Measurements from ENCODE around the gene RBFOX1.

The RBFOX1 gene

DNA sequence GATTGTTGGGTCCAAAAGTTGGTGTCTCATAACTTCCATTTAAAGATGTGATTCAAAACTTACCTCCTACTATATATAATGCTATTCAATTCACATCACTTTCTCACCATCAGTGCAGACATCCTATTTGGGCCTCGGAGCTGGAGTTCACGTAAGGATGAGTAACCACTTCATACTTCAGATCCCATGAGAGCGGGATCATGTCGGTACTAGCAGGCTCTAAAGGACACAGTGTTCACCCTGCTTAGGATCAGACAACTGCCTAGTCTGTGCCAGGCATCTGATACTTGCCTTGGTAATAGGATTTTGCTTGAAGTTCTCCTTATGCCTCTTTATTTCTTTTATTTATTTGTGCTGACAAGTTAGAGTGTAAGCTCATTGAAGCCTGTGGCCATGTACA is 39.5 kb downstream of the RBFOX1 start:
- no peak for DNase-seq (ENCODE audit: low read depth in 2 of 2)

DNA sequence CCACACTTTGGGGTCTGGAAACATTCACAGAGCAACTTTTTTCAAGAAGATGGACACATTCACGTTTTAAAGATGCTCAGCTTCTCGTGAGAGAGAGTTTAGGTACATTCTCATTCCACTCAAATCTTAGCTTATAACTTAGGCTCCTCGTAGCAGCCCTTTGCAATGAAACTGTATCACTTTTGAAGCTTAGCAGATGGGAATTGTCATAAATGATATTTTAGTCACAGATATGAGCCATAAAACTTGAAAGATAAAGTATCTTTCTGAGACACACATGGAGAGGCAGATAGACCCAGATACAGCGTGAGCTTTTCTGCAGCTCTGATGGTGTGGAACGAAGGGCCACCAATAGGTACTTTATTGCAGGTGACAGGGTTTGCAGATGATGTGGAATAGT is 41.1 kb downstream of the RBFOX1 start:
- no peak for DNase-seq (ENCODE audit: low read depth in 2 of 2)

DNA sequence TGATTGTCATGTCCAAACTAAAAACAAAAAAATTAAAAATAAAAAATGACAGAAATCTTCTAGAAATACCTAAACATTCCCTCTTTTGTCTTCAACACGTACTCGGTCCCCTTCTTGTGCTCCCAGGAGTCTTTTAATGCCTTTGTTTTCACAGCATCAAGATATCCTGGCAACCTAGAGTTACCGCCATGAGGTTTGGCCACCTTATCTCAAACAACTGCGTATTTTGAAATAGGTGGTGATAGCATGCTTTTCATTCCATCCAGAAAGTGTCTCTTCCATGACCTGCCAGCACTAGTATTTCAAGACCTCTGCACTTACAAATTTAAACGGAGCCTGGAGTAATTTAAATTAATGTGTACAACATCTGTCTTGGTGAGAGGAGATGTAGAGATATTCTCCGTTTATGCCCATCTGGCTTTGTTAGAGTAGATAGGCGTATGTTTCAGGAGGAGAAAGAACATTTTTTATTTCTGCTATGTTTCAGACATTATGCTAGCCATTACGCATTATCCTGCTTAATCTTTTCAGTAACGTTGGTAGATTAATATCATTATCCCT is 42.0 kb downstream of the RBFOX1 start:
- no peak for DNase-seq (ENCODE audit: low read depth in 2 of 2)

DNA sequence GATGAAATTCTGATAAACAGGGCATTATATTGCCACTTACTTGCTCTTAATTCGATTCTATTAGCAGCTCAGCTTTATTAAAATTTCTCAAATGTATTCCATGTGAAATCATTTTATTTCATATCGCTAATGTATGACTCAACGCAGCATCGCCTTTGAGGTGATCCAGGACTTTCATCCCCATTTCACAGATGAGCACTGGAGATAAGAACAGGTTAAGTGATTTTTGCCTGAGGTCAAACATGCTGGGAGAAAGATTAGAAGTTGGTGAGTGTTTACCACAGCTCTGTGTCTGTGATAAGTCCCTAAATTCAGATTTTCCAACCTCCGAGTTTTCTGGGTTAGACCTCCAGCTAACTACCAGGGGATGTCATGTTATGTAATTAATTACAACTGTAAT is 43.6 kb downstream of the RBFOX1 start:
- no peak for DNase-seq (ENCODE audit: low read depth in 2 of 2)

DNA sequence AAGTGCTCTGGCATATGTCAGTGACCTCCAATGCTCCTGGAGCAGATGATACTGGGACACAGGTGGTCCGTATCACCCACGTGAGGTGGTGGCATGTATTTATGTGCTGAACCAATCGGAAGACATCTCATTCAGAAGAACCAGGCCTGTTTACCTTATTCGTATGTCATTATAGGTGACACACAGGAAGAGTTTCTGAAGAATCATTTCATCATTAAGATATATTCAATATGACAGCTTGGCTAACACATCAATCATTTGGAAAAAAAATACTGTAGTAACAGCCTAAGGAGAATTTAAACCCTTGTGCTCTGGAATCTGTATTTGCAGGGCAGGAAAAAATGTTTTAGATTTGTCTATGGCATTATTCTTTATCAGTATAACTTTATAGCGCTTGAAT is 44.6 kb downstream of the RBFOX1 start:
- no peak for DNase-seq (ENCODE audit: low read depth in 2 of 2)

DNA sequence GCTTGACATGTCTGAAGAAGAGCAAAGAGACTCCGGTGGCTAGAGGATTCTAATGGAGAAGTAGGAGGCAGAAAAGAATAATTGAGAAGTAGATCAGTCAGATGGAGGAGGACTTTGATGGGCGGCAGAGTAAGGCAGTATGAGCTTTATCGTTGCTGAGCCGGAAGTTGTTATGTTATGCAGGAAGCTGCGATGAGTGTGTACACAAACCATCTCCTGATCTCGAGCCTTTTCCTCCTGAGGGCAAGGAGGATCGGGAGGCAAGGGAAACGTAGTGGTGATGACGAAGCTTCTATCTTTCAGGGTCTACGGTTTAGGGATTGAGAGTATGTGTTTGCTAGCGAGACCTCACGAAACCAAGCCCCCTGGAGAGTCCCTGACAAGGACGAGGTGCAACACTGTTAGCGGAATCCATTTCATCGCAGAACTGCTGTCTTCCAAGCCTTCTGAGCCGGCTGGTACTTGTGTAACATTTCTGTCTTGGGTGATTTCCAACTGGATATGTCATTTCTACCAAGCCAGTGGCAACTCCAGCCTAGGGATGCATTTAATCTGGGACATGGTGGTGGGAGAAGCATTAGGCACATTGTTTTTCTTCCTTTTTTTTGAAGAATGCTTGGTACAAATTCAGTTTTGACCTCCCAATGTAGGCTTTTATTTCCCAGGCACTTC is 45.5 kb downstream of the RBFOX1 start:
- DNase-seq (ENCODE audit: low read depth in 2 of 2), result no peak

DNA sequence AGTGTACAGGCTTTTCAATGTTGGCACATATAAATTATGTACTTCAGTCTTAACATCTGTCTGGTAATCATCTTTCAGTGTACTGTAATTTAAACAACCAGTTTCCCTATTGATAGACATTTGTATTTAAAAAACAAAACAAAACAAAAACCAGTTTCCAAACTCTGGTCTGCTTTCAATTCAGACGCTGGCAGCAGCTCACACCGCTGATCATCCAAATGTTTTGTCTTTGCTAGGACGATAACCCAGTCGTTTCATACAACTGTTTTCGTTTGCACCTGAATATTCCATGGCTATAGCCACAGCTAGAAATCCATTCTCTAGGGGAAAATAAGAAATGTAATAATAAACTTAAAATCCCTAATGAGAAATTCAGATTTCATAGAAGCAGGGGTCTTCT is 47.8 kb downstream of the RBFOX1 start:
- no peak for DNase-seq (ENCODE audit: low read depth in 2 of 2)

DNA sequence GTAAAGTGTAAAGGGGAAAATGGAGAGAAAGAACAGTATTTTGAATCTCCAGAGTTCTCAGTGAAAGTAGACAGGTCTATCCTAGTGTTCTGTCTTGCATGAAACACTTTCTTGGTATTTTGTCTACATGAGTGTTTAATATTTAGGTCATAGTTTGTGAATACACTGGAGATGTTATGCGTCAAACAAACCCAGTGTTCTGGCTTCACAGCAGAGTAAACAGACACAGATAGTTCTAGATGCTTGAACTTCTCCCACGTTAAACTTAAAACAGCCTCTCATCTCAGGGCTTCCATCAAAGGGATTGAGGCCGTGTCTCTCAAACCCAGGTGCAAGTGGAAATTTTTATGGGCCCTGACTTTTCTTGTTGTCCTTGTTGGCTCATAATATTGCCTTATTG is 48.3 kb downstream of the RBFOX1 start:
- DNase-seq (ENCODE audit: low read depth in 2 of 2), result no peak

DNA sequence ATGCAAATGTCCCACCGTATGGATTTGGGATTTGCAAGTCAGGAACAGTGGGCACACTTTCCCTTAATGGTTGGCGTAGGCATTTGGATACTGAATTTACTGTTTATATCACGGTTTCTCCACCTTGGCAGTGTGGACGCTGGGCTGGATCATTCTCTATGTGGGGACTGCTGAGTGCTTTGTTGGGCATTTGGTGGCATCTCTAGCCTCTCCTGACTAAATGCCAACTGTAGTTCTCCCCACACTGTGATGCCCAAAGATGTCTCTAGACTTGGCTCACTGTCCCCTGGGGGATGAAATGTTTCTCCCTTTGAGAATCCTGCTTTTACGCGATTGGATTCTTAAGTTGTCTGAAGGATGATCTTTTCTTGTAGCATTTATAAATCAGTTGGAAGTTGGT is 49.0 kb downstream of the RBFOX1 start:
- DNase-seq (ENCODE audit: low read depth in 2 of 2), result no peak

DNA sequence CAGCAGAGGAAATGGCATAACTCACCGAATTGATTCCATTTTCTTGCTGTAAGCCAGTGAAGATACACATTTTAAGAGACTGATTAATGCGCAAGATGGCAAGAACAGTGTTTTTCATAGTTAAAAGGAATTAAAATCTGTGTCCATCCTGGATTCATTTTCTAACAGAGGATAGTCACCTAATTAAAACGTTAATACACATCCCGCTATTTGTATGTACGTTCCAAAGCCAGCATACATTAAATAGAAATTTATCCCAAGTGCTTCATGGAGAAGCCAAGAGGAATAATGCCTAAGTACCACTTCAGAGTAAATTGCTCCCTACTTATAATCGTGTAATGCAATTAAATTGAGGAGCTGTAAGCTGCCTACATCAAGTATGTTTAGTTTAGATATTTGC is 49.9 kb downstream of the RBFOX1 start:
- no peak for DNase-seq (ENCODE audit: low read depth in 2 of 2)

DNA sequence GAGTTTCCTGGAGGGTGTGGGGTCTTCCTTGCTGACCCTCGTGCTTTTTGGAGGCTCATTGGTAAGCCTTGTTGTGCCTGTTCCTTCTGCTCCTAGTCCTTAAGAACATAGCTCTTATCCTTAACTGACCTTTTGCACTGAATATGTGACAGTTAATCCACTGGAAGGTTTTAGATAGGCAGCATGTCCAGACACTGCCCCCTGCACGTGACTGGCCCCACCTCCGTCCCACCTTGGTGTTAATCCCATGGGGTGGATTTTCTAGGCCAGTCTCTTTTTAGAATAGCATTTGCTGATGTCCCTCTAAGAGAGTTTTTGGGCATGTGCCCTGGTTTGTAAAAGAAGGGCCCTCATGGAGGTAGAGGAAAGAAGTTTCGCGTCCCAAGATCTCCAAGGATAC is 58.3 kb downstream of the RBFOX1 start:
- DNase-seq (ENCODE audit: low read depth in 2 of 2), result no peak

DNA sequence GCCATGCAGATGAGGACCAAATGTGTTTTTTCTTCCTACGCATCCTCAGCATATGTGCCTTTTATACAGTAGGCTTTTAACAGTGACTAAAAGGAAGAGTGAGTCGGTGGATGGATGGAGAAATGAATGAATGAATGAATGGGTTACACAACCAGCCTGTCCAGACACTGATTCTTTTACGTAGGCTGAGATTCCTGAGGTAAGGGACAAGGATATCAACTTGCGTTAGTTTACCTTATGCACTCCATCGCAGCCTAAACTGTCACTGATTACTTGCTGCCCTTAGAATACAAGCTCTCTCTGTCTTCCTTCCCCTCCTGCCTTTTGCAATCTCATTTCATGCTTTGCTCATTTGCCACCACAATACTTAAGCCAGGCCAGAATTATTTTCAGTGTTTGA is 59.0 kb downstream of the RBFOX1 start:
- no peak for DNase-seq (ENCODE audit: low read depth in 2 of 2)

DNA sequence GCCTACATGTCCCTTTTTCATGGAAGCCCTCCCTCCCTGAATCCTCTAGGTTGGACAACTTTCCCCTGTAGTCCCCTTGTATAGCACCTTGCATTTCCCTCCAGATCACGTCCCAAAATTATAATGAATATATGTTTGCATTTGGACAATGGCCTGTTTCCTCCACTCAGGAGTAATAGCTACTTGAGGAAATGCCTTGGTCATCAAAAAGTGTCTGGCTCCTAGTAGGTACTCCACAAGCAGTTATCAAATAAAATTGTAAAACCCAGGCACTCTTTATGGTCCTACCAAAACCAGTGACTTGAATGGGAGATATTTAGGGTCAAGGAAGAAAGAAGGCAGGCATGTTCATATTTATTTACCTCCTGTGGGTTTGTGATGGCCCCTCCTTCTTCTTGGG is 59.6 kb downstream of the RBFOX1 start:
- no peak for DNase-seq (ENCODE audit: low read depth in 2 of 2)

DNA sequence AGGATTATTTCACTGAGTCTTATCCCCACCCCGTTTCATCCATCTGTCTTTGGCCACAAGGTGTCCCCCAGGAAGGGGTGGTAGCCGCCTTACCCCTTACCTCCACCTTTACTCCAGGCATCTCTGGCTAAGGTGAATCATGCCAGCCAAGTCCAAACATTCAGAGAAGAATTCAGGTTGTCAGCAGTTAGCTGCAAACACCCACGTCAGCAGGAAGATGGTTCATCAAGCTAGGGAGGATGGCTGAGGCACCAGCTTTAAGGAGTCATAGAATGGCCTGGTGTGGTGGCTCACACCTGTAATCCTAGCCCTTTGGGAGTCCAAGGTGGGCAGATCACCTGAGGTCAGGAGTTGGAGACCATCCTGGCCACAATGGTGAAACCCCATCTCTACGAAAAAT is 61.0 kb downstream of the RBFOX1 start:
- no peak for DNase-seq (ENCODE audit: low read depth in 2 of 2)

DNA sequence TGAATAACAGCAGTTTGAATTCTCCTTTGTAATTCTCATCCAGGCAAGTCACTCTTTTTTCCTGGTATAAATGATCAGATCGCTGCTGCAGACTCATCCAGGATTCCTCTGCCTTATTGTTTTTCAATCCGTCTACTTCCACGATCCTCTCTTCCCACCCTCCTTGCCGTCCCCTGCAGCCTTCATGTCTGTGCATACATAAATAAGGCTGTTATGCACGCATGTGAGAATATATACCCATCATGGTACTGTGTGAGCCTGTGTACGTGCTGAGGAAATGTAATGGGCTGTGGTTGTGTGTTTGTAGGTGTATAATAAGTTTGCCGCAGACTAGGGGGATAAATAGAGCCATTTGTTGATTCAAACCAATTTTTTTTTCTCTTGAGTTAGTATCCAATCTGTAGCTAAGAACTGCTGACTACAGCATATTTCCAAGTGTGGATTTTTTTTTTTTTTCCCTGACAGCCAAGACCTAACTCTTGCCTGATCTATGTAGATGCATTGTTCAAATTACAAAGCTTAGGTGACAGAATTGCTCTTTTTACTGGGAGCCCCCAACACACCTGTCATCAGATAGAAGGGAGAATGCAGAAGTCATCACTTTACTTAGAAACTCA is 62.2 kb downstream of the RBFOX1 start:
- DNase-seq (ENCODE audit: low read depth in 2 of 2), result no peak

DNA sequence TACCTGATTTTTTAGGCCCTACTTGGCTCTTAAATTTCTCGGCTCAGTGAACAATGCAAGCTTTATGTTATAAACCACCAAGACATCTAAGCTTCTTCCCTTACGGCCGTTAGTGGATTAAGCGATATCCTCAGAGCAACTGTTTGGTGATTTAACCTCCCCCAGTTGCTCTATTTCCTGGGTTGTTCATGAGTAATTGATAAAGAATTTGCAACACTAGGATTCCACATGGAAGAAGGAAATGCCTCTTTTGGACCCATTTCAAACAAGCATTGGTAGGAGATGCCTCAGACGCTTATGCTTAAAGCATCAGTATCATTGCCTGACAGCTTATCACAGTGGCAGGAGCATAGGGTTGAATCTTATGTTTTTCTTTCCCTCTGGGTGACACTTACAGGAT is 65.3 kb downstream of the RBFOX1 start:
- DNase-seq (ENCODE audit: low read depth in 2 of 2), result no peak

DNA sequence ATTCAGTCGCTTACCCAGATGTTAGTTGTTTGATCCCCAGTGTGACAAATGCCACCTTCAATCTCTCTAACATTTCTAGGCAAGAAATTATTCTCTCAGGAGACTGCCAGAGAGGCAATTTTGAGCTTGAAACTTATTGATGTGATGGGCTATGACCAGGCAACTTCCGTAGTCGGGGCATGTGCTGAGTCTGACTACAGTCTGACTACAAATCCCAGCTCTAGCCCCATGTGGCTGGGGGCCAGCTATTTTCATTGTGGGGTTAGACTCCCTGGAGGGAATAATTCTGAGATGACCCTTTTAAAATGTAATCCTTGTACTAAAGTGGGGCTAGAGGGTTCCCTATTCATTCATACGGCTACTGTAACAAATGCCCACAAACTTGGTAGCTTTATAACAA is 65.9 kb downstream of the RBFOX1 start:
- DNase-seq (ENCODE audit: low read depth in 2 of 2), result no peak

DNA sequence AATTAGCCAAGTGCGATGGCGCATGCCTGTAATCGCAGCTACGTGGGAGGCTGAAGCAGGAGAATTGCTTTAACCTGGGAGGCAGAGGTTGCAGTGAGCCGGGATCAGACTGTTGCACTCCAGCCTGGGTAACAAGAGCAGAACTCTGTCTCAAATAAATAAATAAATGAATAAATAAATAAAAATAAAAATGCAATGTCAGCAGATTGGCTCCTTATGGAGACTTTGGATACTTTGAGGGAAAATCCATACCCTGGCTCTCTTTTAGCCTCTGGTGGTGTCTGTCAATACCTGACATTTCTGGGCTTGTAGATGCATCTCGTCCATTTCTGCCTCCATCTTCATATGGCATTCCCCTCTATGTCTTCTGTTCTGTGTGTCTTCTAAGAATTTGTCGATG is 66.7 kb downstream of the RBFOX1 start:
- DNase-seq (ENCODE audit: low read depth in 2 of 2), result no peak

DNA sequence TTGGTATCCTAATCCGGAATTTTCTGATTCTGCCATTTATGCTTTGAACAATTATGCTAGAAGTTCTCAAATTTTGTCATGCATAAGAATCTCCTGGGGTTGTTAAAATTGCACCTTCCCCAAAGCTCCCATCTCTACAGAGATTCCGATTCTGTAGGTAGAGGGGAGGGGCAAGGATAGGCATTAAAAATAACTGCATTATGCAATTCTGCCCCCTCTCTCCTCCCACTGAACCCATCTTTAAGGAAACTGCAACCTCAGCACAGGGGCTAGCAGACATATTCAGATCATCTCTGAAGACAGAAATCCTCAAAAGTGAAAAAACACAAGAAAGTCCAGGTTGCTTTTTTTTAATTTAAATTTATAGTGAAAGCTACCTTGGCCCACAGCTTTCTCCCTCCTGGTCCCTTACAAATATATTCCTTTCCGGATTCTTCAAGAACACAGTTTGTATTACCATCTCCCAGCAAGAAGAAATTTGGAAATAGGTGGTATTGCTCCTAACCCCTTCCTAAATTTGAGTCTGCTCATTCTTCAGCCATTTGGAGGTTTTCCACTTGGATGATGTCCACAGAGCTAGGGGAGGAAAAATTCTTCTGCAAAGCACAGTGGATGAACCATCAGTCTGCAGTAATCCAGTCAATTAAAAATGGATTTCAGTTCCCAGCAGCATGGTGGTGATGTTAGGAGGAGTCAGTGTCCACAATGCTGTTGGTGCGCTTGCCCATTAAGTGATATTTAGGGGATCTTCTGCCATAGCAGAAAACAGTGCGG is 67.7 kb downstream of the RBFOX1 start:
- DNase-seq (ENCODE audit: low read depth in 2 of 2), result no peak

DNA sequence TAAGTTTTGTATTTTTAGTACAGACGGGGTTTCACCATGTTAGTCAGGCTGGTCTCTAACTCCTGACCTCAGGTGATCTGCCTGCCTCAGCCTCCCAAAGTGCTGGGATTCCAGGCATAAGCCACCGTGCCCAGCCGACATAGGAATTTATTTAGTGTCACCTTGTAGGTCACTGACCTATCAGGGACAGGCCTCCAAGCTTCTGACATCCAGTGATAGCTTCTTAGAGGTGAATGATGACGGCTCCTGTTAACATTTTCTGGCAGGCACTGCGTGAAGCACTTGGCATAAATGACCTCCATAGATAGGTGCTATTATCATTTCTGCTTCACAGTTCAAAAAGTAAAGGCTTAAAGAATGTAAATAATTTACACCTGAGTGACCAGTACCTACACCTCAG is 71.6 kb downstream of the RBFOX1 start:
- no peak for DNase-seq (ENCODE audit: low read depth in 2 of 2)

DNA sequence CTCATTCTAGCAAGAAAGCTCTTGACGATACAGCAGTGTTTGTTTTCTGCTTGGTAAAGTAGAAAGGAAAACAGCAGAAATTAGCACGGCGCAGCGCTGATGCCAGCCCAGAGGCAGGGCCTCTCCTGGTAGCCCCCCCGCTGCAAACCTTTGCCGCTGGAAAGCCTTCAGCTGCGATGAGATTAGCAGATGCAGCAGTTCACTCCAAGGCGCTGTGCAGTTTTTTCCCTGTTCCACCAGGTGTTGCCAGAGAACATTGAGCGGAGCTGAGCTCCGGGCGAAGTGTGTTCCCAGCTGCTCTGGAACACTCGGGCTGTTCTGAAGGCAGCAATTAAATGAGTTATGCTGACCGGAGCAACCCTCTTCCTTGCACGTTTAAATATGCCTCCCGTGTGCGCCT is 72.5 kb downstream of the RBFOX1 start:
- no peak for DNase-seq (ENCODE audit: low read depth in 2 of 2)

DNA sequence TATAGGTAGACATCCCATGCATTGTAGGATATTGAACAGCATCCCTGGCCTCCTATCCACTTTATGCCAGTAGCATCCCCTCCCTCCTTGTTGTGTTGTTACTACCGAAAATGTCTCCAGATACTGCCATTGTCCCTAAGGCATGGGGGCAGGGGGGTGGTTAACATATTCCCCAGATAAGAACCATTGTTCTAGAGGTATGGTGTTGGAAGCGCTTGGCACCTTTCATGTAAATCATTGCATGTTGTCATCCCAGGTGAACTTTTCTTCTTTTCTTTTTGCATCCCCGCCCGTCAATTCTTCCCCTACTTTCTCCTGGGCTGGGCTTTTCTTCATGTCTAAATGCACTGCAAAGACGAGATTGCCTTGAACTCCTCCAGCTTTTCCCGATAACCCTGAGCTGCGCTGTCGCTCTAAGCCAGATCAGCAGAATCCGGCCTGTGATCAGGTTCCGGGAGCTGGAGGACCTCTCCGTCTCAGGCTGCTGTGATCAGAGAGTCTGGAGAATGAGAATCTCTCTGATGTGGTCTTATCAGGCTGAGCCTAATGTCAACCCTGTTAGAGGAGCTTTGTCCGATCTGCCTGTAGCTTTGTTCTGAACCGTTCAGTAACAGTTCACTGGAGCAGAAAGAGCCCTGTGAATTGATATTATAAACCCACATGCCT is 76.2 kb downstream of the RBFOX1 start:
- DNase-seq (ENCODE audit: low read depth in 2 of 2), result no peak

Data from stimulated activated CD8-positive, alpha-beta memory T cell treated with anti-CD3 and anti-CD28 coated beads, Interleukin-2, amount 100 ng/mL, for 48 hours (primary cell).